Right kidney (tissue), 1 donor: ENCODE measurements around the gene MSRB2.

Source experiments
- DNase-seq: peaks from one replicate; pipeline ENCODE4 v3.0.0-alpha.2; 2016

The MSRB2 gene

DNA sequence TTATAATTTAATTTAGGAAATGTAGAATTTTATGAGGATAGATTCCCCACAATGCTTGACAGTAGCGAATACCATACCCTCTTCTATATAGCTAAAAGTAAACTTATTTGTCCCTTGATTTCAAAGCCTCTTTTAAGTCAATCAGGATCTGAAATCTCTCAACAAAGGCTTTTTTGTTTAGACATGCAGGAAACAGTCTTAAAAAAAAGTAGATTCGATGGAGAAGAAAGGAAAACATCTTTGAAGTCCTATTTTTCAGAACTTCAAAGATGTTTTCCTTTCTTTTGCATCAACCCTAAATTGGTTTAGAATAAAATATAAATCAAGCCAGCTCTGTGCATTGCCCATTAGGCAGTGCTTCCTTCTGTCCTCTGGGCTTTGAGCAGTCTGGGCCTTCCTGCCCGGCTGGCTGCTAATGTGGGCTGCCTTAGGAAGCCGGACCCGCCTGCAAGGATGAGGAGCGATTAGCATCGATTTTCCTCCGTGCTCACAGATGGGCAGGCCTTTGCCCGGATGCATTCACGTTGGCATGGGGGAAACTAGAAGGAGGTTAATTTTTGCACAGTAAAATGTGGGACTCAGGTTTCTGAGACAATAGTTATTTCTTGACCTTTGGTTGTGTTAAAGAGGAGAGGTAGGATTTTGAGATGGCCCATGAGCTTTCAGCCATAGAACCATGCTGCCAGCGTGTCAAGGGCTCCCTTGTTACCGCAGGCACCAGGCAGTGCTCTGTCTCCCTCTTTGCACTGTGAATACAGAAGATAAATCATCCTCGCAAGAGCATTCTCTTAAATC is 15.5 kb downstream of the MSRB2 start:
- peak; percentile 31 for DNase-seq

DNA sequence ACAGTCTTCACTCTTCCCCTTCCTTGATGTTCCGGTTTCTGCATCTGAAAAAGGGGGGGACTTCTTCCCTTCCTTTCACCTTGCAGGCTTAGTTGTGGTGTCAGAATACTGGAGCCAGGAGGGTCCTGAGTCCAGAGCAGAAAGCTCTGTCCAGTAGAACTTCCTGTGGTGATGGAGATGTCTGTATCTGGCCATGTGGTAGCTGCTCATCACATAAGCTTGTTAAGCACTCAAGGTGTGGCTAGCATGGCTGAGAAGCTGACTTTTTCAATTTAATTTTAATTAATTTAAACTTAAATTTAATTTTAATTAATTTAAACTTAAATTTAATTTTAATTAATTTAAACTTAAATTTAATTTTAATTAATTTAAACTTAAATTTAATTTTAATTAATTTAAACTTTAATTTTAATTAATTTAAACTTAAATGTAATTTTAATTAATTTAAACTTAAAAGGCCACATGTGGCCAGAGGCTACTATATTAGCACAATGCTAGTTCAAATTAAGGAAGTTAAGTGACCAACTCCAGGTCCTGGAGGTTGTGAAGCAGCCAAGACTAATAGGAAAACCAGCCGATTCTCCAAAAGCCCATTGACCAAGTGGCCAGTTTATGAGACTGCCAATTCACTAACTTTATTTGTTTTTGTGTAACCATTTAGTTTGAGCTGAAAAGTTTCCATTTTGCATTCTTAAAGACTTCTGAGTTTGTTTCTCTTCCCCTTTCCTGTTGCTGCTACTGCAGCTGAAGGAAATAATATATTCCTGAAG is 16.3 kb downstream of the MSRB2 start:
- no peak for DNase-seq

DNA sequence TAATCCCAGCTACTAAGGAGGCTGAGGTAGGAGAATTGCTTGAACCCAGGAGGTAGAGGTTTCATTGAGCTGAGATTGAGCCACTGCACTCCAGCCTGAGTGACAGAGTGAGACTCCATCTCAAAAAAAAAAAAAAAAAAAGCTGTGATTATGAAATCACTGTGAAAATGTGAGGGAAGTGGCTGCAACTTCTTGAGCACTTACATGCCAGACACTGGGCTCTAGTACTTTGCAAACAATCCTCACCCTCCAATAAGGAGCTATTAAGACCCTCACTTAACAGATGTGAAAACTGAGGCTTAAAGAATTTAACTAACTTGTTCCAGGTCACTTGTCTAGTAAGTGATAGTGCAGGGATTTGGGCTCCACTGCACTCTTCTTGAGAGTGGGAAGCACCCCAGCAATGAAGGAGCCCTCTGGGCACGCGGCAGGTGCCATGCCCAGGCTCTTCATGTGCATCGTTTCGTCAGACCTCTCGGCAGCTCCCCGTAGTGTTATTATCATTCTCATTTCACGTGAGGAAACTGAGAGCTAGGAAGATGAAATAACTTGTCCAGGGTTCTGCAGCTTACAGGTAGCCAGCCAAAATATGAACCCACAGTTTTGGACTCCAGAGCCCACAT is 19.0 kb downstream of the MSRB2 start:
- DNase-seq = no peak

DNA sequence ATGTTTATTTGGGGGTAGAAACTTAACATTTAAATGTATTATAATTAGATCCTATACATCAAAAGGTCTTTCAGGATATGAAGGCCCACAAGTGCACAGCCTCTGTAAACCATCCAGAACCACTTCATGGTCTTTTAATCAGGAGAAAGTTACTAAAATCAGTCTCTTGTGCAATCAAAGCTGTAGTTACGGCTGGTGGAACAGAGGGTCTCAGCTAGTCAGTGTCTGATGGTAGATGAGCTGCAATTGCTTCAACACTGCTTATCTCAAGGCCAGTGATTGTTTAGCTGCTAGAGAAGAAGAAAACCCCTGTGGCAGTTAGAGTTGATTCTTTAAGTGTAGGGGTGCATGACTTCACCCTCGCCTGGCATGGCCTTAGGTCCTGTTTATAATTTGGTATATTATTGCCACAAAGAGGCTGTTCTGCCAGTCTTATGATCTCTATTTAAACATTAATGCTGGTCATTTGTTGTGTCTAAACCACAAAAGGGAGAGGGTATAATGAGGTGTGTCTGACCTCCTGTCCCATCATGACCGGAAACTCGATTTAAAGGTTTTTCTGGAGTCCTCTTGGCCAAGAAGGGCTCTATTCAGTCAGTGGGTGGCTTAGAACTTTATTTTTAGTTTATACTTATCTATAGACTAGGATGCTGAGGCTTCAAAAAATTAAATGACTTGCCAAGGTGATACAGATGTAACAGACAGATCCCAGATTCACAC is 21.3 kb downstream of the MSRB2 start:
- no peak for DNase-seq

DNA sequence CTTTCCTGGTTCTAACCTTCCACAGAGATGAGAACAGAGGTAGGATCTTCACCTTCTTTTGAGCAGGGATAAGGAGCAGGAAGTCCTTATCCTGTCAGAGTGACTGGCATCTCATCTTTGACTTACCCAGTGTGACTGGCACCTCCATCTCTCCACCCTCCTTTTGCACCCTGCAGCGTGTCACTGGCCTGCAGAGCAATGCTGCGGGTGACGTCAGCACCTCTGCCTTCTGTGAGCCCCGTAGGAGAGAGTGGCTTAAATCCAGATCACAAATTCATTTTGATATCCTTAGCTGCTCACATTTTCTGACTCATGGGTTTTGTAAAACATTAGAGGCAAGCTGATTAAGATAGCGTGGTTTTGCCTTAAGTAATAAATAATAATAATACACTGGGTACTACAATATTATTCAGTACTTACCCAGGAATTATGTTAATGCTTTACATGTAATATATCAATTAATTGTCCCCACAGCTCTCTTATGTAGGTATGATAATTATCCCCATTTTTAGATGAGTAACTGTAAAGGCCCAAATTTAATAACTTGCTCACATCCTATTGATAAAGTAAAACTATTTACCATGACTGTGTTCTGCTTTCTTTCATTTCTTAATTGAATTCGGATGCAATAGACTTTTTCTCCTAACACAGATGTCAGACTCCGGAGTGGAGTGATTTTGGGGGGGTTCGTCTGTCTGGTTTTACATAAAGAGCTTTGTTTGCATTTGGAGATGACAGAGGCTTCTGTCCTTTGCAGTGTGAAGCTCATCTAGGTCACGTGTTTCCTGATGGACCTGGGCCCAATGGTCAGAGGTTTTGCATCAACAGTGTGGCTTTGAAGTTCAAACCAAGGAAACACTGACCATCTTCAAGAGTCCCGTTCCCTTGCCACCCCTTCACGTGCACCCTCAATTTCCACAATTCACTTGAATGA is 24.9 kb downstream of the MSRB2 start:
- no peak for DNase-seq

DNA sequence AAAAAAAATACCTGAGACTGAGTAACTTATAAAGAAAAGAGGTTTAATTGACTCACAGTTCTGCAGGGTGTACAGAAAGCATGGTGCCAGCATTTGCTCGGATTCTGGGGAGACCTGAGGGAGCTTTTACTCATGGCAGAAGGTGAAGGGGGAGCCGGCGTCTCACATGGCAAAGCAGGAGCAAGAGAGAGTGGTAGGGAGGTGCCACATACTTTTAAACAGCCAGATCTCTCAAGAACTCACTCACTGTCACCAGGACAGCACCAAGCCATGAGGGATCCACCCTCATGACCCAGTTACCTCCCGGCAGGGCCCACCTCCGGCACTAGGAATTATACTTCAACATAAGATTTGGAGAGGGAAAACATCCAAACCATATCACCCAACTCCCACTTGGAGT is 25.8 kb downstream of the MSRB2 start:
- no peak for DNase-seq

DNA sequence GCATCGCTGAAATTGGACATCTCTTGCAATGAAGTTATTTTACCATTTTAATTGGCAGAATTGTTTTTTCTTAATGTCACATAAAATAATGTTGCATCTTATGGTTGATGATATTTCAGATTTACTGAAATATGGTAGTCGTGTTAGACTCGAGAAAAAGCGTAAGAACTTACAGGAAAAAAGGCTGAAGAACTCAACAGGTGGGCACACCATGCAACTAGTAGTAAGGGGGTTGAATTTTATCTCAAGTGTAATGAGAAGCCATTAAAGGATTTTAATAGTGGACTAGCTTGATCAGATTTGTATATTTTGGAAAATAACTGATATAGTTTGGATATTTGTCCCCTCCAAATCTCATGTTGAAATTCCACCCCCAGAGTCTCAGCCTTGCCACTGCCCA is 41.1 kb downstream of the MSRB2 start:
- DNase-seq = no peak

DNA sequence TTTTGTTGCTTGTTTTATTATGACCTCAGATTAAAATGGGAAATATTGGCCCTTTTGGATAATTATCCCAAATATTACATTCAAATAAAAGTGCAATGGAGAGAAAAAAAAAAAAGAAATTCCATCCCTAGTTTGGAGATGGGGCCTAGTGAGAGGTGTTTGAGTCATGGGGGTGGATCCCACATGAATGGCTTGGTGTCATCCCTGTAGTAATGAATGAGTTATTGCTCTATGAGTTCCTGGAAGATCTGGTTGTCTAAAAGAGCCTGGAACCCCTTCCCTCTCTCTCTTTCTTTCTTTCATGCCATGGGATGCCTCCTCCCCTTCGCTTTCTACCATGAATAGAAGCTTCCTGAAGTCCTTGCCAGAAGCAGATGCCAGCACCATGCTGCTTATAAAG is 44.3 kb downstream of the MSRB2 start:
- DNase-seq = no peak

DNA sequence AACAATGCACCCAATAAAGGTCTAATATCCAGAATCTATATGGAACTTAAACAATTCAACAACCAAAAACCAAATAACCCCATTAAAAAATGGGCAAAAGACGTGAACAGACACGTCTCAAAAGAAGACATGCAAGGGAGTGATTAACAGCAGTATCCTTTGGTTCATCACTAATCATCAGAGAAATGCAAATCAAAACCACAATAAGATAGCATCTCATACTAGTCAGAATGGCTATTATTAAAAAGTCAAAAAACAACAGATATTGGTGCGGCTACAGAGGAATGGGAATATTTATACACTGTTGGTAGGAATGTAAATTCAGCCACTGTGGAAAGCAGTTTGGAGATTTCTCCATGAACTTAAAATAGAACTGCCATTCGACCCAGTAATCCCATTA is 46.6 kb downstream of the MSRB2 start:
- no peak for DNase-seq

DNA sequence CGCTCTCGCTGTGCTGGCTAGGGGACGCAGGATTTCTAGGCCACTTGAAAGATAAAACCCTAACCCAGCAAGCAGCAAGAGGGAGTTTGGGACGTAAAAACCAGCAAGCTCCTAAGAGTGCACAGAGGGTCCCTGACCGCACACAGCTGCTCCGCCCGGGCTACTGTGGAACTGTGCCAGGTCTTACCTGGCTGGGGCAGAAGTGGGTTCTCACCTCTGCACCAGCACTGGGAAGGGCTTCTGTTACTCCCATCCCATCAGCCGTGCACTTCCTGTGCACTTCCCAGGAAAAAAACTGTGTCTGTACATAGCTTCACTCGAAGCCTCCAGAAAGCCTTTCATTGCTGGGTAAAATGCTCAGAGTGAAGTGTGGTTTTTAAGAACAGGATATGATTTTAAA is 50.9 kb downstream of the MSRB2 start:
- no peak for DNase-seq

DNA sequence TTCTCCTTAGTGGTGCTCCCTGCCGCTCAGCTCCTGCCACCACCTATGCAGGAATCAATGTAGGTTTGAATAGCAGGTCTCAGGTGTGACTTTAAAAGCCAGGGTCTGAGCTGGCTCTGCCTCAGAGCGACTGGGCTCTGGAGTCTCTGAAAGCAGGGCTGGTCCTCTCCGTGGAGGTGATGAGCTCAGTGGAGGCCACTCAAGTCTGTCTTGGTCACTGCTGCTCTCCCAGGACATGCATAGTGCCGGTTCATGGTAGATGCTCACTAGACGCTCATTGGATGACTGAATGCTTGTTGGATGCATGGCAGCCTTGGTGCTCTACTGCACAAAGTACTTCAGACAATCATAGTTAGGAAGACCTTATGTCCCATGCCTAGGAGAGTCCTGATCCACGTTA is 51.7 kb downstream of the MSRB2 start:
- DNase-seq = no peak

DNA sequence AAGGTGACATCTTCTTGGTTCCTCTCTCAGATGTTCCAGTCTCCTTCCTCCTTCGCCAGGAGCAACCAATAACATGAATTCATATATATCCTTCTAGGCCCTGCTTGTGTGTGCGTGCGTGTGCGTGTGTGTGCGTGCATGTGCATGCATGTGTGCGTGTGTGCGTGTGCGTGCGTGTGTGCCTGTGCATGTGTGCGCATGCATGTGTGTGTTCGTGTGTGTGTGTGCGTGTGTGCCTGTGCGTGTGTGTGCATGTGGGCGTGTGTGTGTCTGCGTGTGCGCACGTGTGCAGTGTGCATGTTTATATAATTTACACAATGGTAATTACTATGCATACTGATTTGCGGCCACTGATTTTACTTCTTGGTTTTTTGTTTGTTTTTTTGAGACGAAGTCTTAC is 52.8 kb downstream of the MSRB2 start:
- DNase-seq = no peak

DNA sequence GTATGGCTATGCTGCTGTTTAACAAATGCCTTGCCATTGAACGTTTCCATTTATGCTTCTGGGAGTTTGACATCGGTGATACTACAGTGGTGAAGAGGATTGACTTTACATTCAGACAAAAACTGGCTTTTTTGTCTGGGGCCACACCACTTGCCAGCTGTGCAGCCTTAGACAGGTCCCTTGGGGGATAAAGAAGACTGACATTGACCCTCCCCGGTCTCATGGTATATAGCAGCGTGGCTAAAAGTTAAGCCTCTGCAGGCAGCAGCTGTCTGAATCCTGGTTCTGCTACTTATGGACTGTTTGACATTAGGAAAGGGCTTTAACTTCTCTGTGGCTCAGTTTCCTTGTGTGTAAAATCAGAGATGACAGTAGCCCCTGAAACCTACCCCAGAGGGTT is 54.7 kb downstream of the MSRB2 start:
- DNase-seq = no peak

DNA sequence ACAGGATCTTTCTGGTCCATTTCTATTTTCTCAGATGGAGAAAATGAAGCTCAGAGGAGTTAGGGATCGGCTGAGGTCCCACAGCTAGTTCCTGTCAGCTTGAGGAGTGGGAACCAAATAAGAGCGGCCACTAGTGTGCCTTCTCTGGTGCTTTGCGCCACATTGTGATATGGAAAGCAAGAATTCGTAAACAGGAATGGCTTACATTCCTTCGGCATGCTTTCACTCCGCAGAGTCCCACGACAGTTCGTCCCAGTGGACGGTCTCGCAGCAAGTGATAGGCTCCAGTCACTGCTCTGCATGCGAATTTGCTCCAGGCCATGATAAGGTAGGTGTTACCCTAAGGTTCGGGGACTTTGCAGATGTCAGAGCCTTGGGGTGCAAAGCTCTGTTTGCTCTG is 55.2 kb downstream of the MSRB2 start:
- no peak for DNase-seq

DNA sequence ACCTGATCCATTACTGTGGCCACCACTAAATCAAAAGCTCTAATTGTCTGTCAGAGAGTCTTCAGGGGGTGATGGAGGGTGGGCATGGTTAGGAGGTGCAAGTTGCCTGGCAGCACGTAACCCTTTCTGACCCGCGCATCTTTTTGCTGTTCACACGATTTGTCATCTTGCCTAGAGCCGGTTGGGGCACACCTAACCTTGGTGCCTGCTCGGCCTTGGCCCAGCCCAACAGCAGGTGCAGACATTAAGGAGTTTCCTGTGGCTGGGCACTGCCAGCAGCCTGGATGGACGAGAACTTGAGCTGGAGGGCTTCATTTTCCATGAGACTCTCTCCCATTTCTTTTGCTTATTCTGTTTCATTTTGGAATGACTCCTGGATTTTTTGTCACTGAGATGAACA is 55.7 kb downstream of the MSRB2 start:
- no peak for DNase-seq

DNA sequence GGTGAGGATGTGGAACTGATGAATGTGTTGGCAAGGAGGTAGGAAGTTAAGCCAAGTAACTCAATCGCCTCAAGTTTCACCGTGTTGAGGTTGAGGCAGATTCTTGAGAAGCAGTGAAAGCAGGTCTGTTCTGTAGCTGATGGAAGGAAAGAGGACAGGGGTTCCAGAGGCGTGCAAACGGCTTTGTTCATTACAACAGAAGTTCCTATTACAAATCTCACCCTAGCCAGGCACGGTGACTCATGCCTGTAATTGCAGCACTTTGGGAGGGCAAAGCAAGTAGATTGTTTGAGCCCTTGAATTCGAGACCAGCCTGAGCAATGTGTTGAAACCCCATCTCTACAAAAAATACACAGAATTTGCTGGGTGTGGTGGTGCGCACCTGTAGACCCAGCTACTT is 59.8 kb downstream of the MSRB2 start:
- DNase-seq = no peak

DNA sequence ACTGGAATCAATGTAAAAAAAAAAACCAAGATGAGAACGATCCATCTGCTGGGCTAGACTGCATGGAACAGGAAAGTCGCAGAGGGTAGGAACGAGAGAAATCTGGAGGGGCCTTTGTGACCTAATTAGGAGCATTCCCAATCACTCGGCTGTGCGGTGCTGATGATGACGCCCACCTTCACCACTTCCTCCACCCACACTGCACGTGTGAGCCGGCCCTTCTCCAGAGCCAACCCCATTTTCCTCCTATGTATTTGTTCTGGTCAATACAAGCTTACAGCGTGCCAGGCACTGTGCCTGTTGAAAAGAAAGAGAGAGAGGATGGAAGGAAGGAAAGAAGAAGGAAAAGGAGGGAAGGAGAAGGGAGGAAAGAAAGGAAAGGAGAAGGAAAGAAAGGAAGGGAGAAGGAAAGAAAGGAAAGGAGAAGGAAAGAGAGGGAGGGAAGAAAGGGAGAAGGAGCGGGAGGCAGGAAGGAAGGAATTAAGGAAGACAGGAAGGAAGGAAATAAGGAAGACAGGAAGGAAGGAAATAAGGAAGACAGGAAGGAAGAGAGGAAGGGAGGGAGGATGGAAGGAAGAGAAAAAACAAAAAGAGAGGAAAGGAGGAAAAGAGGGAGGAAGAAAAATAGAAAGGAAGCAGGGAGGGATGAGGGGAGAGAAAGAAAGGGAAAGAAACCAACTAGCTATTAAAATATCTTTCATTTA is 61.2 kb downstream of the MSRB2 start:
- no peak for DNase-seq

DNA sequence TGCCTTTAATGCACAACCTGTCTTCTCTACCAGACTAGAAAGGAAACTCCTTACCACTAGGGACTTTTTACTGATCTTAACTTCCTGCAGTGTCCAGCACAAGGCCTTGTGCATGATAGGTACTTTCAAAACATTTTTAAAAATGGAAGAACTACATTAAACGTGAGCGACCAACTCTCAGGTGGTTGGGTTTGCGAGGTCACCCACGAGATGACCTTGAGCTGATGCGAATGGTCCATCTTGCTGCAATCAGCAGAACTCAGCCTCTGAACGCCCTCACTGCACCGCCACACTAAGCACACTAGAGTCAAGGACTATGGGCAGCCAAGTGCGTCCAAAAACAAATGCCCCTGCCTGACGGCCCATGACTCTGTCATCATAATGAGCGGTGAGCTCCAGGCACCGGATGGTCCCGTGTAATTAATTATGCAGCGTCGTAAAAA is 61.9 kb downstream of the MSRB2 start:
- DNase-seq = no peak

DNA sequence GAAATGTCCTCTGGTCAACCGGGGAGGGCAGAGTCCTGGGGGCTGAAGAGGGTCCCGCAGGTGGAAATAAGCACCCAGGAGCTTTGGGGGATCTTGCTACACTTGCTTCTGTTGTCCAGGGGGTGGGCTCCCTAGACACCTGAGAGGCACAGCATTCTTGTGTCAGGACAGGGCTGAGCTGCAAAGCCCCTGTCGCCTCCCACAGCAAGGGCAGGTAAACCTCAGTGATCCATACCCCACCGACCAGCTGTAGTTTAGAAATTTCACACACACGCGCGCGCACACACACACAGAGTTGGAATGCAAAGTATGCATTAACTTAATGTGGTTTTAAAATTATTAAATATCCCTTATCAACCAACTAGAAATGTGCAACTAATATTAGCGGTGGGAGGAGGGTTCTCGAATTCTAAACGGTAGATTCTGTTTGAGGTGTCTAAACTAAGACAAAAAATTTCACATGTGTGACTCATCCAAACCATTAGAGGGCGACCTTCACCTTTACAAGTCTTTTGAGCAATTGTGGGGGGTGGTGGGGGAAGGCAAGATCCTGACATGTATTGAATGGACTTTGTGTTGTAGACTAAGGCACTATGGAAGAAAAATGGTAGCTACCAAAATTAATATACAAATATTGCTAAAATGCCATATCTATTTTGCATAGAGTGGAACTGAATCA is 62.5 kb downstream of the MSRB2 start:
- peak; percentile 55 for DNase-seq

DNA sequence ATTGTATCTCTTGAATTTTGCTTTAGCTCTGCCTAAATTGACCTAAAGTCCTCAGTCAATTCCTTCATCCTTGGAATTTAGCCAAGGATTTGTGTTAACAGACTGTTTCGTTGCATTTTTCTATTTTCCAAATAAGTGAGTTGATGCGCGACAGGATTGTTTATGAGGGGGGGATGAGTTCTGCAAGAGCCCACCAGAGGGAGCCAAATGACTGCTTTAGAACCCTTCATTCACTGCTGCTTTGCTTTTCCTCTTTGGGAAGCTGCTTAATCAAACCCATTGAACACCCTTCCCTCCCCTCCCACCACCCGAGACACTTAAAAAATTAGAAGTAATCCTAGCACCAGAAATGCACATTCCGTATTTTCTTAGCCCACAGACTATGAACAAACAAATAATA is 63.0 kb downstream of the MSRB2 start:
- peak; percentile 39 for DNase-seq
